Gastrocnemius medialis (tissue), 4 donors: ENCODE results near the gene SRGAP3.

ENCODE experiments used
- CTCF ChIP-seq, 5 experiments: fragments of 450-650 bp in 3 of 5; fragments of 200-600 bp in 2 of 5; sonication (generic) in 2 of 5; IDR thresholded peaks in 4 of 5; conservative IDR thresholded peaks in 1 of 5; 1 replicate in 4 of 5; 2 replicates in 1 of 5; pipeline ENCODE4 v1.5.1; 2016 to 2019; ENCODE audit warnings: antibody characterized with exemption in 5 of 5, mild to moderate bottlenecking in 3 of 5, moderate library complexity in 3 of 5
- POLR2A ChIP-seq, 2 donors: fragments of 450-650 bp; IDR thresholded peaks; one replicate each; pipeline ENCODE4 v1.6.1; 2017; ENCODE audit warnings: antibody characterized with exemption in 2 of 2, mild to moderate bottlenecking in 2 of 2, moderate library complexity in 2 of 2

DNA sequence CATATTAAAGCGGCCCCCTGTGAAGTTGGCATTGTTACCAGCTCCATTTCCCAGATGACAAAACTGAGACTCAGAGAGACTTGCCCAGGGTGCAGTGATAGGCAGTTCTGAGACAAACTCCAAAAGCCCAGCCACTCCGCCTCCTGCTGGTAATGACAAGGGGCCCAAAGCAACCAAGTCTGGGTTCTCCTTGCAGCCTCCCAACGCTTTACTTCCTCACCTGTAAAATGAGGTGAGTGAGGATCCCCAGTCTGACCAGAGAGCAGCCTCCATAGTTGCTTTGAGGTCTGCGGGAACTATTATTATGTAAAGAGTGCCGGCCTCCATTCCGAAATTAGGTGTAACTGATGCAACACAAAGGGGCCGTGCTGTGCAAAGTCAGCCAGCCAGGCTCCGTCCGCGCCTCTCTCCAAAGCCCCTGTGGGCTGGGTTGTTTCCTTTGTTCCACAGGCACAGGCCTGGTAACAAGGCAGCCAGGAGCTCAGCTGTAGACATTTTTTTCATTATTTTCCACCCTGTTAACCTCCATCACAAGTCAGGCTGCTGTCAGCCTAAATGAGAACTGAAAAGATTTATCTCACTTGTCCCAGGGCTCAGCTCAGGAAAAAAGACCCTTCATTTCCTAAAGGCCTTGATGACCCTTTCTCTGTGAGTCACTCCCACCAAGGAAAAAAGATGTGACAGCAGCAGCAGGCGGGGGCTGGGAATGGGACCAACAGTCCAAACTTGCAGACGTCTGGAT lies 147.0 kb downstream of the SRGAP3 start:
- TF ChIP-seq CTCF (IDR thresholded peaks at IDR 0.05 in 4 of 5, conservative IDR thresholded peaks at IDR 0.05 in 1 of 5) (no peak), POLR2A (IDR thresholded peaks at IDR 0.05) (no peak)
